GM20000 (cell line): ENCODE results near the gene CSRNP3.
A peak's percentile ranks its signal among the peaks of the same experiment; 100 is the strongest.

Experiments used
- DNase-seq: peaks from one replicate; pipeline ENCODE4 v3.0.0; 2012; ENCODE audit warnings: low spot score
- TF ChIP-seq, protein P1 (sequence below): IDR thresholded peaks from 2 replicates; pipeline ENCODE4 v1.5.1; 2012; ENCODE audit warnings: mild to moderate bottlenecking, control low read depth; ENCODE audit errors: extremely low read depth, missing control alignments

CSRNP3 gene

GRCh38 chr2:165536851-165537499 lies 67.5 kb downstream of the CSRNP3 start:
- TF ChIP-seq, protein P1, sequence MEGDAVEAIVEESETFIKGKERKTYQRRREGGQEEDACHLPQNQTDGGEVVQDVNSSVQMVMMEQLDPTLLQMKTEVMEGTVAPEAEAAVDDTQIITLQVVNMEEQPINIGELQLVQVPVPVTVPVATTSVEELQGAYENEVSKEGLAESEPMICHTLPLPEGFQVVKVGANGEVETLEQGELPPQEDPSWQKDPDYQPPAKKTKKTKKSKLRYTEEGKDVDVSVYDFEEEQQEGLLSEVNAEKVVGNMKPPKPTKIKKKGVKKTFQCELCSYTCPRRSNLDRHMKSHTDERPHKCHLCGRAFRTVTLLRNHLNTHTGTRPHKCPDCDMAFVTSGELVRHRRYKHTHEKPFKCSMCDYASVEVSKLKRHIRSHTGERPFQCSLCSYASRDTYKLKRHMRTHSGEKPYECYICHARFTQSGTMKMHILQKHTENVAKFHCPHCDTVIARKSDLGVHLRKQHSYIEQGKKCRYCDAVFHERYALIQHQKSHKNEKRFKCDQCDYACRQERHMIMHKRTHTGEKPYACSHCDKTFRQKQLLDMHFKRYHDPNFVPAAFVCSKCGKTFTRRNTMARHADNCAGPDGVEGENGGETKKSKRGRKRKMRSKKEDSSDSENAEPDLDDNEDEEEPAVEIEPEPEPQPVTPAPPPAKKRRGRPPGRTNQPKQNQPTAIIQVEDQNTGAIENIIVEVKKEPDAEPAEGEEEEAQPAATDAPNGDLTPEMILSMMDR: no peak
- no peak for DNase-seq

DNA sequence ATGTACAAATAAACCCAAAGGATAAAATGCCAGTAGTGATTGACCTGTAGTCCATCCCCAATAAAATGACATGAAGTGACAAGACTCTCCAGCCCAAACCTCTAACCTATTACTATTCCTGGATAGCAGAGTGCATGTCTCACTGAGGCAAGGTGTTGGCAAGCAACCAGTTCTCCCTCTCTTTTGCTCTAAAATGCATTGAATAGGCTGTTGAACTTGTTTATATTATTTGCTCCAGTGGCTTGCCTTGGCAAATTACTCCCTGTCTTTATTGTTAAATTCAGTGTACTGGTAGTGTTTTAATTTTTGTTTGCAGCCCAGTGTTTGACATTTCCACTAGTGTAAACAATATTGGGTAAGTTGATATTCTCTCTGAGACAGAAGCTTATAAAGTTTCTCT lies 70.5 kb downstream of the CSRNP3 start:
- TF ChIP-seq, protein P1: no peak
- no peak for DNase-seq

DNA sequence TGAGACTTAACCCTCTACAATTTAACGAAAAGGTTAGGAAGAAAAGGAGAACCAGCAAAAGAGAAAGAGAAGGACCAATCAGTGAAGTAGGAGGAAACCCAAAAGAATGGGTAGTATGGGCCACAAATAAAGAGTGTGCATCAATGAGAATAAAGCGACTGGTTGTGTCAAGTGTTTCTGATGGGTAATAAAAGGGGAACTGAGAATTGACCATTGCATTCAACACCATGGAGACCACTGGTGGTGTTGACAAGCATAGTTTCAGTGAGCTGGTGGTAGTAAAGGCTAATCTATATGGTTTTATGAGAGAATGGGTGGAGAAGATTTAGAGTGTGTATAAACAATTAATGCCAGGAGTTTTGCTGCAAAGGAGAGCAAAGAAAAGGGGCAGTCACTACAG lies 75.4 kb downstream of the CSRNP3 start:
- DNase-seq: peak; percentile 4
- TF ChIP-seq, protein P1: no peak

- TF ChIP-seq, protein P1: no peak
Observed at GRCh38 chr2:165547900-165548299, 78.4 kb downstream of the CSRNP3 start.

DNA sequence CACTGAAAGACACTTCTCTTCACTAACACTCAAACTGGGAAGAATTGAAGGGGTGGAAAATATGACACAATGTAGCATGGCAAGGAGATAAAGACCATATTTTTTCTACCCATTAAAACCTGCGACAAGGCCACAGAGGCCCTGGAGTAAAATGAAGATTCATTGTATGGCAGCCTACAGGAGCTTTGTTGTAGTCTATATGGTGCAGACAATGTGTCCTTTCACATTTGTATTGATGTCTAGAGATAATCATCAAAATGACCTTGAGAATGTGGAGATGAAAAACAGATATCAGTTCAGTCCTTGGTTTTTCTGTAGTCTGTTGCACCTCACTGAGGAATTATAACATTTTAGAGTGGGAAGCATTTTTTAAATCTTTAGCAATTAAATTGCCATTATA lies 80.1 kb downstream of the CSRNP3 start:
- no peak for DNase-seq
- TF ChIP-seq, protein P1: no peak

More at GRCh38 chr2:165547900-165548299, 78.4 kb downstream of the CSRNP3 start:
- DNase-seq: no peak

DNA sequence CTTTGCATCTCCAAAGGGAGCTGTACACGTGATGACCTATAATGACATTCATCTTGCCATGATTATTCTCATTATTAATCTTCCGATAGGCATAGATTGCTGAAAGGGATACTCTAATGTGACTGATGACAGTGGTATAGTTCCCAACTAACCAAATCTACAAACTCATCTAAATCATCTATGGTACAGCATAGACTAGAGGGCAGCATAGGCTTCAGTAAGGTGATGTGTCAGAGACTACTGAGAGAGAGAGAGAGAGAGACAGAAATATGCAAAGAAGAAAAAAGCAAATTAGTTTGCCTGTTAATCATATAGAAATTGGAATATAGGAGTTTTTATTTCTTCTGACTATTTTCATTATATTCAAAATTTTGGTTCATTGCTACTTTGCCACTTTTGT lies 89.3 kb downstream of the CSRNP3 start:
- no peak for DNase-seq
- TF ChIP-seq, protein P1: no peak

- DNase-seq: no peak
- TF ChIP-seq, protein P1: no peak
Observed at GRCh38 chr2:165560377-165560988, 91.0 kb downstream of the CSRNP3 start.
